ENCODE measurements around the gene ZFX. TPM values are rescaled to one million over a fixed set of nuclear protein-coding genes. Genes with fewer than 3 reads are reported as not detected.

ZFX gene
- total RNA-seq, 1 experiment from 2014 or later: 66.8 TPM

DNA sequence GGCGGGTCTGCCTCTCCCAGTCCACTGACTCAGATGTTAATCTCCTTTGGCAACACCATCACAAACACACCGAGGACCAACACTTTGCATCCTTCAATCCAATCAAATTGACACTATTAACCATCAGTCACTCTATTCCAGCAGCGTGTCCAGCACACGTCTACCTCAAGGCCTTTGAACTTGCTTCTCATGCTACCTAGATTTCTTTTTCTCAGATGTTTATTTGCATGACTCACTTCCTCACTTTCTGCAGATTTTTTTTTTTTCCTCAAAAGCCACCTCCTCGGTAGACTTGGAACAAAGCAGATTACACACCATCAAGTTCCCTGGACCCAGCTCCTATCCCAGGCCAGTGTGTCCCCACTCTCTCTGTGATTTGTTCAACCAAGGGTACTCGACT lies 114.9 kb downstream of the ZFX start:
- H4K91ac ChIP-seq (ENCODE audit: insufficient read length, low read depth, low read length): no peak overlapping the region
- H4K5ac ChIP-seq (ENCODE audit: insufficient read length, low read depth, low read length): no peak overlapping the region
- no peak overlapping the region for H2BK15ac ChIP-seq (ENCODE audit: low read depth, low read length)
- no peak overlapping the region for H3K9ac ChIP-seq (ENCODE audit: extremely low read depth, insufficient read length, low read length)
- no peaks in the 10 kb centered on the region for H4K20me1 ChIP-seq (ENCODE audit: control insufficient read depth, insufficient read depth, insufficient read length)
- no peak overlapping the region for H3K14ac ChIP-seq (ENCODE audit: insufficient read depth, low read length)
- Mint-ChIP-seq H3K36me3 (ENCODE audit: insufficient read depth in 1 of 3, low read depth in 3 of 3) (peaks cover 0 to 9% (median 0%) of the 10 kb centered on the region in 3 experiments; a peak in 4 of 7 replicates), H3K27ac (no peak overlapping the region), H3K9me3 (0 out of 5 replicates have a peak, but pooled peaks cover 0 to 7% of the 10 kb centered on the region in 2 experiments), H3K4me3 (no peak overlapping the region), H3K4me1 (peaks cover 11 to 13% of the 10 kb centered on the region in 2 experiments), H3K27me3 (ENCODE audit: low read depth) (no peaks in the 10 kb centered on the region)
- no CpG with 5 or more reads among the region's 6 CpGs for WGBS (ENCODE audit: extremely low coverage, insufficient read length, low lambda C conversion rate)
- no peak overlapping the region for H3K4me2 ChIP-seq (ENCODE audit: insufficient read depth, insufficient read length, low read length)
- H3K23ac ChIP-seq (ENCODE audit: insufficient read length, low read depth, low read length): no peak overlapping the region
- H3K27me3 ChIP-seq (ENCODE audit: insufficient read depth, low read length): no peaks in the 10 kb centered on the region
- no peak overlapping the region for H4K8ac ChIP-seq (replicated peaks; ENCODE audit: insufficient read length, low read depth, low read length)
- no peak overlapping the region for H2BK5ac ChIP-seq (ENCODE audit: insufficient read length, low read length)
- peaks cover 3% of the 10 kb centered on the region; the same call in 1 of the 2 replicates for H3K4me1 ChIP-seq (ENCODE audit: insufficient read depth, low read length)
- H3K27ac ChIP-seq (ENCODE audit: insufficient read length, low read depth, low read length): no peak overlapping the region
- H2BK120ac ChIP-seq (ENCODE audit: low read depth, low read length, poor library complexity, severe bottlenecking): no peak overlapping the region
- no peak overlapping the region for H3K4ac ChIP-seq (ENCODE audit: low read depth, low read length)
- H2AFZ ChIP-seq (ENCODE audit: low read length): no peak overlapping the region
- H3K56ac ChIP-seq (ENCODE audit: insufficient read length, low read depth, low read length): no peak overlapping the region
- DNase-seq: no peak
- no peak overlapping the region for H2BK20ac ChIP-seq (ENCODE audit: low read depth, low read length, poor library complexity, severe bottlenecking)
- H2AK5ac ChIP-seq (ENCODE audit: insufficient read length, low read length): no peak overlapping the region
- H3T11ph ChIP-seq (ENCODE audit: low read length): no peak overlapping the region
- no peaks in the 10 kb centered on the region for H3K79me1 ChIP-seq (ENCODE audit: insufficient read depth, low read depth, low read length, poor library complexity, severe bottlenecking)
- H2BK12ac ChIP-seq (ENCODE audit: insufficient read length, low read depth, low read length): no peak overlapping the region
- no peaks in the 10 kb centered on the region for H3K9me3 ChIP-seq (ENCODE audit: control insufficient read depth, low read depth, low read length)
- H3K79me2 ChIP-seq (ENCODE audit: insufficient read depth, low read length): no peaks in the 10 kb centered on the region
- H3K23me2 ChIP-seq (ENCODE audit: insufficient read length, low read depth, low read length, poor library complexity, severe bottlenecking): no peaks in the 10 kb centered on the region
- TF ChIP-seq, protein P1, sequence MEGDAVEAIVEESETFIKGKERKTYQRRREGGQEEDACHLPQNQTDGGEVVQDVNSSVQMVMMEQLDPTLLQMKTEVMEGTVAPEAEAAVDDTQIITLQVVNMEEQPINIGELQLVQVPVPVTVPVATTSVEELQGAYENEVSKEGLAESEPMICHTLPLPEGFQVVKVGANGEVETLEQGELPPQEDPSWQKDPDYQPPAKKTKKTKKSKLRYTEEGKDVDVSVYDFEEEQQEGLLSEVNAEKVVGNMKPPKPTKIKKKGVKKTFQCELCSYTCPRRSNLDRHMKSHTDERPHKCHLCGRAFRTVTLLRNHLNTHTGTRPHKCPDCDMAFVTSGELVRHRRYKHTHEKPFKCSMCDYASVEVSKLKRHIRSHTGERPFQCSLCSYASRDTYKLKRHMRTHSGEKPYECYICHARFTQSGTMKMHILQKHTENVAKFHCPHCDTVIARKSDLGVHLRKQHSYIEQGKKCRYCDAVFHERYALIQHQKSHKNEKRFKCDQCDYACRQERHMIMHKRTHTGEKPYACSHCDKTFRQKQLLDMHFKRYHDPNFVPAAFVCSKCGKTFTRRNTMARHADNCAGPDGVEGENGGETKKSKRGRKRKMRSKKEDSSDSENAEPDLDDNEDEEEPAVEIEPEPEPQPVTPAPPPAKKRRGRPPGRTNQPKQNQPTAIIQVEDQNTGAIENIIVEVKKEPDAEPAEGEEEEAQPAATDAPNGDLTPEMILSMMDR (conservative IDR thresholded peaks at IDR 0.05): no peak
- H3K18ac ChIP-seq (ENCODE audit: insufficient read length, low read depth, low read length): no peak overlapping the region

Other genes with a start within 250 kb of the ZFX start
- gene APOO, start 241.8 kb upstream of the ZFX start, total RNA-seq (2021): 86.9 and 95.3 TPM in 2 replicates
- not detected in 2 replicates for gene CXorf58, start 241.7 kb upstream of the ZFX start, total RNA-seq (2021)
- gene KLHL15, start 122.5 kb upstream of the ZFX start, total RNA-seq (2021): 18.7 and 19.0 TPM in 2 replicates
- 575 and 598 TPM in 2 replicates for gene EIF2S3, start 94.8 kb upstream of the ZFX start, total RNA-seq (2021)
- not detected in 2 replicates for gene SUPT20HL2, start 164.3 kb downstream of the ZFX start, total RNA-seq (2021)
- not detected in 2 replicates for gene SUPT20HL1, start 210.9 kb downstream of the ZFX start, total RNA-seq (2021)